Stimulated activated CD4-positive, alpha-beta T cell treated with anti-CD3 and anti-CD28 coated beads, TNF-alpha, amount 100 ng/mL, for 1 hour (primary cell): ENCODE data around the gene DDX51.
"Not testable (repeated sequence)": the region's sequence is repeated elsewhere in the genome, so short reads cannot be mapped to it uniquely, and the experiment has no call there.

Experiments
- DNase-seq, 3 donors: peaks; one replicate each; pipeline ENCODE4 v3.0.0-alpha.2; 2020; ENCODE audit warnings: low read depth in 3 of 3, low spot score in 1 of 3

DDX51 gene

GRCh38 chr12:132117558-132117875 lies 26.6 kb downstream of the DDX51 start:
- no peak for DNase-seq

DNA sequence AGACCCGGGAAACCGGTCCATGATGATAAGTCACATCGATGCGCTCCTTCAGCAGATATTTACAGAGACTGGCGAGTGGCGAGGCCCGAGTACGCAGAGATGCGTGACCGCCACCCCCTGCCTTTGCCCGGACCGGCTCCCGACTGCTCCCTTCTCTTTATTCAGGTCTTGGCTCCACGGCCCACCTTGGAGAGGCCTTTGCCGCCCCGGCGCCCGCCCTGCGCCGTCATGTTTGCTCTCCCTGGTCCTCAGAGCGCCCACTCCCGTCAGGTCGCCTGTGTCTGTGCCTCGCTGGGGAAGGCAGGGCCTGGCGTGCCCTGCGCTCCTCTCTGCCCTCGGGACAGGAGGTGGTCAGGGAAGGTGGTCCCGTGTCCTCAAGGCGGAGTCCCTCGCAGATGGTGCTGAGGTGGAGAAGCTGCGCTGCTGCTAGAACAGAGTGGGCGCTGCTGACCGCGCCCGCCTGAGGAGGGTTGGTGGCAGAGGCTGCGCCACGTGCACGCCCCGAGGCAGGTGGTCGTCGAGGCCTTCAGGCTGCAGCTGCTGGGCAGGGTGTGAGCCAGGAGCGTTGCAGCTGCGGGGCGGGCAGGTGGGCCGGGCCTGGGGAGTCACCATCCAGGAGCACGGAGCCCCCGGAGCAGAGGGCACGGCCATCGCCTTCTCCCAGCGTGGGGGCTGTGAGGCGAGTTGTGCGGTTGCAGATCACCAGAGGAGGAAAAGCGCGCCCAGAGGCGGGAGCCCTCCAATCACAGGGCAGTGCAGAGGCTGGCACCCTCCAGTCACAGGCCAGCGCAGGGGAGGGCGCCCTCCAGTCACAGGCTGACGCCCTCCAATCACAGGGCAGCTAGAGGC lies 27.2 kb downstream of the DDX51 start:
- DNase-seq = no peak

GRCh38 chr12:132115500-132115899 lies 28.6 kb downstream of the DDX51 start:
- no peak for DNase-seq

GRCh38 chr12:132114667-132115066 lies 29.5 kb downstream of the DDX51 start:
- DNase-seq = no peak

- no peak for DNase-seq
These were observed 32.3 kb downstream of the DDX51 start for GRCh38 chr12:132111654-132112304.

- no peak for DNase-seq
These were observed 33.4 kb downstream of the DDX51 start for GRCh38 chr12:132110677-132111076.

- DNase-seq = no peak
These were observed 34.4 kb downstream of the DDX51 start for GRCh38 chr12:132109741-132110140.

DNA sequence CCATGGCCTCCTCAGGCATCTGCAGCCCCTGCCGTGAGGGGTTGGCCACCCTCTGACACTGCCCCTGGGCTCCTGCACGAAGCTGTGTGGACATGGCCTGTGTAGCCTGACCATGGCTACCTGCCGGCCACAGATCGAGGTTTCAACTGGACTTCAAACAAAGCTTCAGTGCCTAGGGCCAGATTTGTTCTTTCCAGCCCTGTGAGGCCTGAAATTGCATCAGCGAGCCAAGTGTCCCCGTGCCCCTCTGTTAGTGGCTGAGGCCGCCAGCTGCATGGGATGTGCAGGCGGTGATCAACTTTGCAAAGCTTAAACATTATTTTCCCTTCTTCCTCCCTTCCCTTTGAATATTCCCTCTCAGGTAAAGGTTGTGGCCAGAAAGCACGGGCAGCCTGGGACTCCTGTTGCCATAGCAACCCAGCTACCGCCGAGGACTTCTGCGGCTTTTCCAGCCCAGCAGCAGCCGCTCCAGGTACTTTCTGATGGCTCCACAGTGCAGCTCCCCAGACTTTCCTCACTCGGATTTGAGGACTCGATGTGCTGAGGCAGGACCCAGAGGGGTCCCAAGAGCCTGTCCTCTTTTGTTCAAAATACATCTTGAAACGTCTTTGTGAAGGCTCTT lies 35.8 kb downstream of the DDX51 start:
- no peak for DNase-seq

DNA sequence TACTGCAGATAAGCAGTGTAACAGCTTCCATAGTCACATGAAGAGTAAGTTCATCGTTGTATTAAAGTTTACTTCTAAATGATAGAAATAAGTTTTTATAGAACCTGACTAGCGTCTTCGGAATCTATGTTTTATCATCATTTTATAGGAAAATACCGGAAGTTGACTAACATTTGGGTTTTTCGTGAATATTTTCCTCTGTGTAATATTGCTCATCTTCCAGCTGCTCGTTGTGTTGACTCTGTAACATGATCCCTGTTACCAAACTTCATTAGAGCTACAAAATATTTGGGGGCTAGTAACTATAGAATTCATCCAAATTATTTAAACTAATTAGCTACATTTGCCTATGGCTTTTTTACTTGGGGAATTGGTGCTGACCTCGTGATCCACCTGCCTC lies 37.2 kb downstream of the DDX51 start:
- DNase-seq = no peak

DNA sequence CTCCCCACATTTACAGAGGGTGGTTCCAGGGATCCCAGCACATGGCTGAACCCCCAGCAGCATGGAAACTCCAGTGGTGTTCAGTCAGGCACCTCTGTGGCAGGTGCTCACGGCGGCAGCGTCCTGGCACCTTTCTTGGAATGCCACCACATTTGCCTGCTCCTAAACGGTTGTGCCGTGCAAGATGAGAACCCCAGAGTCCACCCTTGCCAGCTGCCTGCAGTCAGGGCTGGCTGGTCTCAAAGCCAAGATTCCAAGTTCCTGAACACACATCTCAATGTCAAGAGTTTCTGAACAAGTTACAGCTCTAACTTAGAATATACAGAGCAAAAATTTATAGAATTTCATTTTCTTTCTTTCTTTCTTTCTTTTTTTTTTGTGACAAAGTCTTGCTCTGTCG lies 38.7 kb downstream of the DDX51 start:
- no peak for DNase-seq

GRCh38 chr12:132103542-132104308 lies 40.4 kb downstream of the DDX51 start:
- DNase-seq = no peak

- DNase-seq = not testable (repeated sequence)
These were observed 41.0 kb downstream of the DDX51 start for GRCh38 chr12:132103072-132103471.

DNA sequence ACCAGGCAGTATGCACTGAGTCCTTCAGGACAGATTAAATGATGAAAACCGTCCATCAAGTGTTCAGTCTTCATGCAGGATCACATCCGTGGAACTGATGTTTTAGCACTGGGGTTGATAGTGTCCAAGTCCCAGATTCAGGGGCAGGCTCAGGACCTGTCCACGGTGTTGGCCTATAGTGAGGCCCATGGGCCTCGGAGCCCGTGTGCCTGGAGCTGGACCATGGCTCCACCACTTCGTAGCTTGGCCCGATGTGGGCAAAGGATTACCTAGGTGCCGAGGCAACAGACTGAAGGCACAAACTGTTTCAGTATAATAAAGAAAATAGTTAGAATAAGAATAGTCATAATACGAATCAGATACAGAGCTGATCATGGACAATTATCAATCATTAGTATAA lies 41.8 kb downstream of the DDX51 start:
- no peak for DNase-seq

- no peak for DNase-seq
These were observed 43.6 kb downstream of the DDX51 start for GRCh38 chr12:132100306-132101065.

DNA sequence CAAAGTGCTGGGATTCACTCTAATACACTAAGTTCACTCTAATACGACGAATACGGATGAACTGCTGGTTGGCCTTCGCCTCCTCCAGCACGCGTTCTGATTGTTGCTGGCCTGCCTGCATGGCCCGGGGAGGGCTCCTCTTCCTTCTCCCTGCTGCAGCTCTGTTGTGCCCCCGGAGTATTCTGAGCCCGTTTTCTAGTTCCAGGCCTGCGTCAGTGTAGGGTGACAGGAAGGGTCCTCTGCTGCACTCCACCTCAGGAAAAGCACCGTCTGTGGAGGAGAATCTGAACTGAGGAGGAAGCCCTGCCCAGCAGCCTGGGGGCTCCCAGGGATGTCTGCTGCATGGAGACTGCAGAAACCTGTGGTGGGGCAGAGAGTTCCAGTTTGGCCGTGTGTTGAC lies 44.4 kb downstream of the DDX51 start:
- no peak for DNase-seq

DNA sequence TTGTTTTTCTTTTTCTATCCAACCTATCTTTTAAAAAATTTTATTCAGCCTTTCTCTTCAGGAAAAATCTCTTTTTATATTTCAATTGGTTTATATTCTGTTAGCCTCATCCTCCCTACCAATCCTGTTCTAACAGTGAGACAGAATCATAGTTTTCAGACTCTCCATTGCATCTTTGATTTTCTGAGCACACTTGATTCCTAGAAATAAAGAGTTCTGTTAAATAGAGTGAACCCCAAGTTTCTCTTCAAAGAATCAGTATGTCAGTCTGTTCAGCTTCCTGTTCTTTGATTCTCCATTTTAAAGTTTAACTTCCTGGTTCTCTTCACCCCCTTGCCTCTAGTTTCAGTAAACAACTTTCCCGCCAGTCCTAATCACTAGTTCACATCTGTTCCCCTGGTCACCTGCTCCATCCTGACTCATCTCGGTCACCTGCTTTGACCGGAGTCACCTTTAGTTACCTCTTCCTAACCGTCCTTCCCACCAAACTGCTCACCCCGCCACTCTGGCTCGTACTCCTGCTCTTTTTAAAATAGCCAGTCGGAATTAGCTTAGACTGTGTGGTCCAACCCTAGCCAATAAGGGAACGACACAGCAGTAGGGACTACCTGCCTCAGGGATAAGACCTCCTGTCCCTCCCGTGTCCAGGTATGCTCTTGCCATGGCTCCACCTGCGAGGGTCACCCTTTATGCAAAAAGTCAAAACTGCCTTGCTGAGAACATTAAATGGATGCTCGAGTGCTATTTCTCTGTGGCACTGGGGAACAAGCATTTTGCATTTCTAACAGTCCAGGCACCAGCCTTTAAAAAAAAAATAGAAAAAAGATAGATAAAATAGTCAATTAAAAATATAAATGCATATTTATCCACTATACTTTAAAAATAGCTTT lies 48.4 kb downstream of the DDX51 start:
- DNase-seq = no peak

DNA sequence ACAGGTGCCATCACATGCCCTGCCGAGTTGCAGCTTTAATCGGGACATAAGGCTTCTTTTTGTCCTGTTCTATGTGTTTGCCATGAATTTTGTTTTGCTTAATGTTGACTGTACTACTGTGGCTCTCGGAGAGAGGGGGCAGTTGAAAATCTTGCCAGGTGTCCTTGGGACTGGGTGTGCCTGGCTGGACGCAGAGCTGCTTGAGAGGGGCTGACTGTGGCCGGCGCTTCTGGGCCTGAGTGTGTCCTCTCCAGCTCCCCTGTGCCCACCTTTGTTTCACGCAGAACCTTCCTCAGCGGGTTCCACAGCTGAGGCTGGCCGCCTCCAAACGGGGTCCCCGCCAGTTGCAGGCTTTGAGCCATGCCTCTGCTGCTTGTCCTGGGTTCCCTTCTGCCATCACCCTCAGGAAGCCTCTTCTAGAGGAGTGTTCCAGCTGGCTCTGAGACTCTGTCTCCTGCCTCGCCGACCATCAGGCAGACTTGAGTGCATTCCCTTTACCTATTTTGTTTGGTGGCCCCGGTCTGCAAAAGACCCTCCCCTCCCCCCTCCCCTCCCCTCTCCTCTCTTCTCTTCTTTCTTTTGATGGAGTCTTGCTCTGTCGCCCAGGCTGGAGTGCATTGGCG lies 49.7 kb downstream of the DDX51 start:
- no peak for DNase-seq

- no peak for DNase-seq
These were observed 54.7 kb downstream of the DDX51 start for GRCh38 chr12:132089407-132089910.
